Fibroblast of the aortic adventitia (primary cell): ENCODE data around the gene TANC1. TPM values are rescaled to one million over a fixed set of nuclear protein-coding genes. Genes with fewer than 3 reads are reported as not detected.

Experiments
- DNase-seq: peaks from one replicate; pipeline ENCODE4 v3.0.0-alpha.2; 2010; ENCODE audit warnings: low read depth
- H3K4me3 ChIP-seq: 2 replicates; pipeline ENCODE4 v1.5.1; 2011; ENCODE audit warnings: low read depth, mild to moderate bottlenecking, control low read depth, low read length, moderate library complexity
- CTCF ChIP-seq: IDR thresholded peaks from 2 replicates; pipeline ENCODE4 v1.5.1; 2011; ENCODE audit warnings: mild to moderate bottlenecking, low read length, control low read depth, inconsistent platforms; ENCODE audit not compliant: insufficient read depth
- total RNA-seq: library from RNA; depleted of rRNA; stranded (reverse); fragments of >200 nt; gene quantifications from 2 replicates; pipeline ENCODE4 v1.2.3, GENCODE V29; 2012; ENCODE audit warnings: low replicate concordance

The TANC1 gene
- total RNA-seq, 1 donor: 11.9 TPM

GRCh38 chr2:159078443-159078842 is 110.0 kb downstream of the TANC1 start:
- no peak for DNase-seq
- TF ChIP-seq CTCF: no peak
- H3K4me3 ChIP-seq: no peak overlapping the region

GRCh38 chr2:159080641-159081040 is 112.2 kb downstream of the TANC1 start:
- H3K4me3 ChIP-seq: no peak overlapping the region
- DNase-seq: no peak
- no peak for TF ChIP-seq CTCF

- no peak for TF ChIP-seq CTCF
- no peak for DNase-seq
- no peak overlapping the region for H3K4me3 ChIP-seq
These were observed 113.7 kb downstream of the TANC1 start for GRCh38 chr2:159082119-159082518.

- TF ChIP-seq CTCF: no peak
- no peak overlapping the region for H3K4me3 ChIP-seq
- peak; percentile 40 for DNase-seq
These were observed 116.2 kb downstream of the TANC1 start for GRCh38 chr2:159084384-159085370.

GRCh38 chr2:159086342-159086741 is 117.9 kb downstream of the TANC1 start:
- no peak for TF ChIP-seq CTCF
- H3K4me3 ChIP-seq: no peak overlapping the region
- no peak for DNase-seq

GRCh38 chr2:159086826-159087225 is 118.4 kb downstream of the TANC1 start:
- DNase-seq: no peak
- no peak for TF ChIP-seq CTCF
- H3K4me3 ChIP-seq: no peak overlapping the region
